ENCODE results near the gene ISM2.

The ISM2 gene

DNA sequence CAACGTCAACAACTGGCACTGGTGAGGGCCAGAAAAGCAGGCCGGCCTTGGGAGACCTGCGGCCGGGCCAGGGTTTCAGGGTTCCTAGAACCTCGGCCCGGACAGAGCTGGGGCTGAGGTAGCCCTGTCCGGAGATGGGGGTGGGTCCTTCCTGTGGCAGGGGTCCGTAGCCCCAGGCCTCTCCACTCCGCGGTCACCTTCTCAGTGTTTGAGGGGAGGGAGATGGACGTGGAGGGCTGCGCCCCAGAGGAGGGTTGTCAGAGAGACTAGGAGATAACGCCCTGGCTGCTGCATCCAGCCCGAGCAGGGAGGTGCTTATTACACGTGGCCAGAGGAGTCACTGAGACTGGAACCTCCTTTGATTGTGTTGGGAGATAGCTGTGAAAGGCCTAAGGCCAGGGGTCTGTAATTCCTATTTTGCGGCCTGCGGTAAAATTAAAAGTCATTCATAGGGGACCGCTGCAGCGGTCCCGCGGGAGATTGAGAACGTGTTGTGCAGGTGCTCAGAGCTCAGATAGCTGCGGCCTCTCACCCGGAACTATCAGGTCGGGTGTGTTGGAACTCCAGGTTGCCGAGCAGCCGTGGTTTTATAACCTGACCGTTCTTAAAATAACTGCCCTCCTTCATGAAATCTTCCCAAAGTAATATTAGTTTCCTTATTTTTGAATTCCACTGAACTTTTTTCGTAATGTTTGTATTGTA is 40.2 kb downstream of the ISM2 start:
- DNase-seq, result peak in 1 of 2 experiments; percentile 35

DNA sequence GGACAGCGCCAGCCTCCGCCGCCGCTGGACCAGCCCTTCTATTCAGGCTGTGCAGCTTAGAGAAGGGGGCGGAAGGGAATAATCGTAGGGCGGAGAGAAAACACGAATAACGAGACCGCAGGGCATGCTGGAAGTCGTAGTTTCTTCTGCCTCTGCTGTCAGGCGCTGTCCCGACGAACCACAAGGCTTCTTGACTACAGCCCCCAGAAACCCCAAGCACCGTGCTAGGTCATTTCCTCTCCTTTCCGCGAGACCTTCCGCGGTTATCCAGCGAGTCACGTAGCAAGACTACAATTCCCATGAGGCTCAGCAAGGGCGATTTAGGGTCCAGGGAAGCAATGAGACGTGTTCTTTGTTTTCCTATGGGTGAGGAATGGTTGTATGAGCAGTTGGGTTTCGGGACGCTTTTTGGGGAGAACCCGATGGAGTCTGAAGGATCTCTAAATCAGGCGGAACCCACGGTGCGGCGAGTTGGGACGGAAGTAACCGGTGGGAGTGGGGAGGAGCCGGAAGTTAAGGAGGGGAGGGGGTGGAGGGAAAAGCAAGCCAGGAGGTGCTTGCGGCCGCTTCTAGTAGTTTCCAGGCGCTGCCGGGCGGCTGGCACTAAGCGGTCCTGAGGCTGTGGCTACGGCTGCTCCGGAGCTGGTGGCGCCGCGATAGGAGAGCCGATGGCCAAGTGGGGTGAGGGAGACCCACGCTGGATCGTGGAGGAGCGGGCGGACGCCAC is 40.9 kb downstream of the ISM2 start, which contains the start of the genes AHSA1 and VIPAS39:
TSS of gene AHSA1 (plus strand) at position 572 of the 727 bp plus-strand sequence. CDS start at position 669, 97 bp downstream.
TSS of gene VIPAS39 (minus strand) at position 80 of the 727 bp plus-strand sequence. CDS start 3,499 bp downstream, outside the sequence.
- peak; percentile 97 to 99 for DNase-seq

DNA sequence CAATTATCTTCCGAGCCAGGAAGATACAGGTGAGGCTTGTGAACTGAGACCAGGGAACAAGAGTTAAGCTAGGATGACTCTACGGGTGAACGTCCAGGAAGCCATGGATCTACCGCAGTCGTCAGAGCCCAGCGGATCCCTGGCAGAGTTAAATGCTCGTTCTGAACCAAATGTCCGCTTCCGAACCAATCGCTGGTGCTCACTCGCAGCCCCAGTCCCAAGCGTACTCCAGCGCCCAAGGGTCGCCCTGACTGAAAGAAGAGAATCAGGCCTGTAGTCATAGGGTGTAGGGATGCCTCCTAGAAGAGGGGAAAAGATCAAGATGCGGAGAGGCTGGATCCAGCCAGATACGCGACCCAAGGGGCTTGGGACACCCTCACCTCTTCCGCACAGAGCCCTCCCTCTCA is 41.5 kb downstream of the ISM2 start:
- DNase-seq, result no peak

DNA sequence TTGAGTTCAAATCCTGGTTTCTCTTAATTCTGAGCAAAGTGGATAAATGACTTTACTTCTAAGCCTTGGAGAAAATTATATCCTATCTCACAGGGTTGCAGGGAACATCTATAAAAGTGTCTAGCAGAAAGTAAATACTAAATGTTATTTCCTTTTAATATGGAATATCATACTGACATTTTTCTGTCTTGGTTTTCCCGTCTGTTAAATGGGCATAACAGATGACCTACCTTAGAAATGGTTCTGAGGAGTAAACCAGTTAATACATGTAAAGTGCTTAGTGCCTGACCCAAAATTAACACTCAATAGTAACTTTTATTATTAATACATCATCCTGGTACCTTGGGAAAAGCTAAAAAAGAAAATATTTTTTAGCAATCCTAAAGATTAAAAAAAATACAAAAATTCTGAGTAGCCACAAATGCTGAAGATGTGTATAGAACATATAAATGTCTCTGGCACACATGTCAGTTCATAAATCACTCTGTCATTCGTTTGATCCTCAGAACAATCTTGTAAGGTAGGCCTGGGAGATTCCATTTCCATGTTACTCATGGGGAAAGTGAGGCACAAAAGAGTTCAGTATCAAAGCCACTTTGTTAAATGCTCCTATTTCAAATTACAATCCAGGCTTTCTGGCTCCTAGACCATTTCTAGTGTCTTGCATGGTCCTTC is 42.5 kb downstream of the ISM2 start:
- no peak for DNase-seq

DNA sequence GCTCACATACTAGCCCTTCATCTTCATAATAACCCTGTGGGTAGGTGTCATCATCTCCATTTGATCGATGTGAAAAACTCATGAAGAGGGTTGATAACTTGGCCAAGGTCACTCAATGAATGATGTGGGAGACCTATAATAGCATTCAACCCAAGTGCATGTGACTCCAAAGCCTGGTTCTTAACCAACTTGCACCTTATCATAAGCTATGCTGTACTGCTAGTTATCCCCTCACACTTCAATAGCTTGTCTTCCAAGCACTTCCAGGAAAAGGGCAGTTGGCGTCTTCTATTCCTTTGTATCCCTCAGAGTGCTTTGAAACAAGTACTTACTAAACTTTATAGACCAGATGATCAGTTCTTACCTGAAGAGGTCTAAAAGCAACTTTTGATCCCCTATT is 56.4 kb downstream of the ISM2 start:
- DNase-seq, result no peak

DNA sequence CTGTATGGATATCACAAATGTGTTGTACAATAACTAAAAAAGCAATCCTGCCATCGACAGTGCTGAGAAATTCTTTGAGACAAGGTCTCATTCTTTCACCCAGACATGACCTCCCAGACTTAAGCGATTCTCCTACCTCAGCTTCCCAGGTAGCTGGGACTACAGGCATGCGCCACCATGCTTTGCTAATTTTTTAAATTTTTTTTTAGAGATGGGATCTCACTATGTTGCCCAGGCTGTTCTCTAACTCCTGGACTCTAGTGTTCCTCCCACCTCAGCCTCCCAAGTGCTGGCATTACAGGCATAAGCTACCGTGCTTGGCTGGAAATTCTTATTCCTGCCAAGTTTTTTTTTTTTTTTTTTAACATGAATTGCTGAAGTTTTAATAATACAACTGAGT is 58.8 kb downstream of the ISM2 start:
- DNase-seq, result no peak

DNA sequence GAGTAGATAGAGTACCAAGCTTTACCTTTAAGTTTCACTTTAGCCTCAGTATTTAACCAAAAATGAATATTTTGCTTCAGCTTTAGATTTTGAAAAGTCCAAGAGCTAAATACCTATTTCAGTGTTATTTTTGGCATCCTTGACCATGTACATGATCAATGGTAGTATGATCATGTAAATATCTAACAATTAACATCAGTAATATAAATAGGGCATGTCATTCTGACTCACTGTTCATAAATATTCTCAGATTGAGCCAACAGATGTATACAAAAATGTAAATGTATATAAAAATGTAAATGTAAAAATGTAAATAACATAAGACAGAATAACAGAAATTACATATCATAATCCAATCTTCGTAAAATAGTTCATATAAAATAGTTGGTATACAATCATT is 60.0 kb downstream of the ISM2 start:
- no peak for DNase-seq

DNA sequence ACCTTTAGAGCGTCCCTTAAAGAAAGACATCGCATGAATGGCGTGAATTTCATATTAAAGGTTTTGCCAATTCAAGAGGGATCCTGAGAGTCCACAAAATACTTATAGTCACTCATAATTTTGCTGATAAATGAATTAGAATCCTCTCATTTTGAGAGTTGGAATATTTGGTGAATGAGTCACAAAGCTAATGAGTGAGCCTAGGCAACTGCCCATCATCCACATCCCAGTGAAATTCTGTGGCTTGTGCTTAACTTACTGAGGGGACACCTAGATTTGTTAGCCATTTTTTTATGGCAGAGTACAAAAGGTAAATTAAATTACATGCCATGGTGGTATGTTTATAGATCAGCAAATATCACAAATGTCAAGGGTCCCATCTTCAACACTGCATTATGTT is 62.6 kb downstream of the ISM2 start:
- no peak for DNase-seq

DNA sequence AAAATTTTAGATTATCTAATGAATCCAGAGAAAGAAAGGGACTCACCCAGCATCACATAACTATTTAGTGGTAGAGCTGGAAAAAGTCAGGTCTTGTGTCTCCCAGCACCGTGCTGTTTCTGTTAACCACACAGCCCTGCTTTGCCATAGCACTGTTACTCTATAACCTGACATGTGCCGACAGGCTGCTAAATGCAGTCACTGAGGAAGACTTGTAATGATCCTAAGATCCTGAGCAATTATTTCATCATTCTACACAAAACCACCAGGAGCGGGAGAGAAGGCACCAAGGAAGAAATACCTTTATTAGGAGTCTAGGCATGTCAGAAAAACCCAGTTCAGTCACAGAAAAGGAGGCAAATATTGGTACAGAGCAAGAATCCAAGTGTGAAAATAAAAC is 72.2 kb downstream of the ISM2 start:
- no peak for DNase-seq

DNA sequence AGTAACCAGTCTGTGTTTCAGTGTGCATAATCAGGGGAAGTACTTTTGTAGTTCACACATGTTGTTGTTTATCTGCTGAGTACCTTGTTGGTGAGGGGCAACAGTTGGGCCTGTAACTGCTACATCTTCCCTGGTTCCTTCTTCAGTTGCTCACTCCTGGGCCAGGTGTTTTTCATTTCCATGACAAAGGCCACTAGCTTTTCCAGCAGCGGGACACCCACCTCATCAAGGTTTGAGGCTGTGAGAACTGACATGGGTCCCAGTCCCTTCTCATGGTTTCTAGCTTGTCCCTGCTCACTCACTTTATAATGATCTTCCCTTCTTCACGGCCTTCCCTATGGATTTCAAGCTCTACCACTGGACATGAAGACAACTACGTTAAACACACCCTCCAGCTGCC is 73.8 kb downstream of the ISM2 start:
- DNase-seq, result no peak

Data from SW 1271 (cell line).